SKM-1 treated with dmso at 0.1 percent for 144 hours (cell line): ENCODE measurements around the gene RBBP7.

Source experiments
- DNase-seq: peaks from one replicate; lab custom pipeline; 2025; ENCODE audit not compliant: unreplicated experiment; lab: John Stamatoyannopoulos, UW

Gene RBBP7

GRCh38 chrX:16827225-16827624 lies 42.9 kb downstream of the RBBP7 start:
- DNase-seq, result no peak

- DNase-seq, result no peak
Measured at GRCh38 chrX:16826207-16826606, 44.0 kb downstream of the RBBP7 start.

GRCh38 chrX:16825264-16826035 lies 44.7 kb downstream of the RBBP7 start:
- no peak for DNase-seq

- DNase-seq, result no peak
Measured at GRCh38 chrX:16822723-16823122, 47.4 kb downstream of the RBBP7 start.

- no peak for DNase-seq
Measured at GRCh38 chrX:16819634-16820033, 50.5 kb downstream of the RBBP7 start.

GRCh38 chrX:16814597-16814996 lies 55.6 kb downstream of the RBBP7 start:
- no peak for DNase-seq

- DNase-seq, result no peak
Measured at GRCh38 chrX:16807976-16808542, 62.1 kb downstream of the RBBP7 start.

GRCh38 chrX:16807548-16807947 lies 62.6 kb downstream of the RBBP7 start:
- DNase-seq, result no peak

- no peak for DNase-seq
Measured at GRCh38 chrX:16804923-16805464, 65.2 kb downstream of the RBBP7 start.

GRCh38 chrX:16797841-16798240 lies 72.3 kb downstream of the RBBP7 start:
- DNase-seq, result no peak

- no peak for DNase-seq
Measured at GRCh38 chrX:16797358-16797757, 72.8 kb downstream of the RBBP7 start.

GRCh38 chrX:16796298-16796697 lies 73.9 kb downstream of the RBBP7 start:
- DNase-seq, result no peak
